ENCODE results near the gene ZDBF2. TPM values are rescaled to one million over a fixed set of nuclear protein-coding genes. Genes with fewer than 3 reads are reported as not detected.

Gene ZDBF2
- total RNA-seq, 2 experiments from 2014 or later, result 3.9 to 4.8 TPM

DNA sequence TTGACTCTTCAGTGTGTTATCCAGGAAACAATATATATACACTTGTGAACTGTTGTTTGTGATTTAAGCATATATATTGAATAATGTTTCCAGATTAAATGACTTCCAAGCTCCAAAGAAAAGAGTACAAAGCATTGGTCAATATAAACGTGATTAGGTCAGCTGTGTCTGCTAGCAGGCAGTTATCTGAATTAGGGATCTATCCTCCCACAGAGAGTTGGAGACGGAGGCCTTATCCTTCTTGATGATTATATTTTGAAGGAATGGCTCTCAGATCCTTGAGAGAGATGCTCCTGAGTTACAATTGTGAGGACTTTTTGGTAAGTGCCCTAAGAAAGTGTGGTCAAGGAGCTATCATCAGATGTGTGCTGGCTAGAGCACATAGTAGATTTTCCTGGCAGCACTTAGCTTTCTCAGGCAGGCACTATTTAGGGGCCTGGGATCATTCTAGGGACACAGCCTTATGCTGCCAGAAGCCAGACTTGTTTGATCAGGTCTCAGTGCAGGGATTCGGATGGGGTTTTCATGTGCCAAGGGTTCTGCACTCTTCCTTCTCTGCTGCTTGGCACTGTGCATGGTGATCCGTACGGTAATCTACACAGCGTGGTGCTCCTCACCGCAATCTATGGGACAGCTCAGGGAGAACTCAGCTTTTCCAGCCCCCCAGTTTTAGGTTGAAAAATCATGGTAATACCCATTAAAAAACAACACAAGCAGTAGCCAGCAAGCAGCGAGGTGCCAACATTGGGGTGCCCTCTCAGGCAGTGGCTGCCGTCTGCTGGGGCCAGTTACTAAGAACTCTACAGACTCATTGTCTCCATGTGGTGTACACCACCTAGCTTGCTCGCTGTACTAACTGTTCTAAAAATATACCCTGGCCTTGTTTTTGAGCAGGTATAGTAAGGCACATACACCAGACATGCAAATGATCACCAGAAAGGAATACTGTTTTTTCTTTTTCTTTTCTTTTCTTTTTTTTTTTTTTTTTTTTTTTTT, 8.0 kb upstream of the ZDBF2 start:
- Mint-ChIP-seq H3K9me3 (no peaks in the 10 kb centered on the region), H3K4me1 (ENCODE audit: low read depth) (peaks cover 8% of the 10 kb centered on the region), H3K27me3 (ENCODE audit: low read depth) (peaks cover 57% of the 10 kb centered on the region), H3K36me3 (ENCODE audit: low read depth) (no peaks in the 10 kb centered on the region), H3K4me3 (no peak overlapping the region), H3K27ac (no peak overlapping the region)
- DNase-seq, result no peak
- intact Hi-C loops (cut with micrococcal nuclease), result no loop called here
- CTCF ChIA-PET, result interaction anchor here (0.9 kb wide), 1 partner anchor 126 kb away, joined by 4 read pairs; no protein-coding TSS in a partner anchor

DNA sequence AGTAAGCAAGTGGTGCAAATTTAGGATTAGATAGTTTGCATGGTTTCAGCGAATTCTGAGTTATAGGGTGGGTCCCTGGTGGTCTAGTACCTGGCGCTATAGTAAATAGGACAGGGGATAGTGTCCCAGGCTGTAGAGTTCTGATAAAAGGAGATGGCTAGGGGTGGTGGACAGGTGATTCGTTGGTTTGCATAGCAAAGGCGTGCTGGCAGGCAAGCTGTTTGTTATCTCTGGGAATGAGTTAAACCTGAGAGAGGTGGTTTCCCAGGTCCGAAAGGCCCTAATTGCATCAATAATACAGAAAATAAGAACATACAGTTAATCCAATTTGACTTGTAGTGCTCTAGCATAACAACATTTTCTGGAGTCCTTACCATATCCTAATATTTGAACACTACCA, 6.9 kb upstream of the ZDBF2 start:
- intact Hi-C loops (cut with micrococcal nuclease), result no loop called here
- peaks cover 55% of the 10 kb centered on the region for H3K27me3 Mint-ChIP-seq (ENCODE audit: low read depth)
- no peaks in the 10 kb centered on the region for H3K9me3 Mint-ChIP-seq
- peaks cover 8% of the 10 kb centered on the region for H3K4me1 Mint-ChIP-seq (ENCODE audit: low read depth)
- no peak overlapping the region for H3K4me3 Mint-ChIP-seq
- no peak overlapping the region for H3K27ac Mint-ChIP-seq
- no peaks in the 10 kb centered on the region for H3K36me3 Mint-ChIP-seq (ENCODE audit: low read depth)
- CTCF ChIA-PET, result interaction anchor here (0.7 kb wide), 1 partner anchor 66 kb away, joined by 3 read pairs; no protein-coding TSS in a partner anchor
- no peak for DNase-seq

- CTCF ChIA-PET, result interaction anchor here (0.7 kb wide), 1 partner anchor 18 kb away, joined by 3 read pairs; no protein-coding TSS in a partner anchor
- Mint-ChIP-seq H3K4me3 (no peak overlapping the region), H3K27ac (no peak overlapping the region), H3K4me1 (ENCODE audit: low read depth) (peaks cover 8% of the 10 kb centered on the region), H3K27me3 (ENCODE audit: low read depth) (peaks cover 51% of the 10 kb centered on the region), H3K9me3 (no peaks in the 10 kb centered on the region), H3K36me3 (ENCODE audit: low read depth) (no peaks in the 10 kb centered on the region)
- intact Hi-C loops (cut with micrococcal nuclease), result loop anchor here (10.0 kb wide), 2 partner anchors 236 to 494 kb away; partner anchors contain the start of genes FASTKD2 and MDH1B
- no peak for DNase-seq
These were observed 3.4 kb upstream of the ZDBF2 start for GRCh38 chr2:206271065-206271464.

GRCh38 chr2:206273905-206274304, 558 bp upstream of the ZDBF2 start:
- H3K9me3 Mint-ChIP-seq, result no peaks in the 10 kb centered on the region
- H3K36me3 Mint-ChIP-seq (ENCODE audit: low read depth), result no peaks in the 10 kb centered on the region
- H3K4me3 Mint-ChIP-seq, result peak overlapping the region; percentile 78
- intact Hi-C loops (cut with micrococcal nuclease), result loop anchor here (2.0 to 10.0 kb wide), 4 partner anchors 115 to 491 kb away; partner anchors contain the start of genes ADAM23, EEF1B2, FASTKD2 and MDH1B
- H3K4me1 Mint-ChIP-seq (ENCODE audit: low read depth), result peaks cover 11% of the 10 kb centered on the region
- CTCF ChIA-PET, result no interaction called here
- no peak for DNase-seq
- H3K27ac Mint-ChIP-seq, result no peak overlapping the region
- peaks cover 38% of the 10 kb centered on the region for H3K27me3 Mint-ChIP-seq (ENCODE audit: low read depth)

DNA sequence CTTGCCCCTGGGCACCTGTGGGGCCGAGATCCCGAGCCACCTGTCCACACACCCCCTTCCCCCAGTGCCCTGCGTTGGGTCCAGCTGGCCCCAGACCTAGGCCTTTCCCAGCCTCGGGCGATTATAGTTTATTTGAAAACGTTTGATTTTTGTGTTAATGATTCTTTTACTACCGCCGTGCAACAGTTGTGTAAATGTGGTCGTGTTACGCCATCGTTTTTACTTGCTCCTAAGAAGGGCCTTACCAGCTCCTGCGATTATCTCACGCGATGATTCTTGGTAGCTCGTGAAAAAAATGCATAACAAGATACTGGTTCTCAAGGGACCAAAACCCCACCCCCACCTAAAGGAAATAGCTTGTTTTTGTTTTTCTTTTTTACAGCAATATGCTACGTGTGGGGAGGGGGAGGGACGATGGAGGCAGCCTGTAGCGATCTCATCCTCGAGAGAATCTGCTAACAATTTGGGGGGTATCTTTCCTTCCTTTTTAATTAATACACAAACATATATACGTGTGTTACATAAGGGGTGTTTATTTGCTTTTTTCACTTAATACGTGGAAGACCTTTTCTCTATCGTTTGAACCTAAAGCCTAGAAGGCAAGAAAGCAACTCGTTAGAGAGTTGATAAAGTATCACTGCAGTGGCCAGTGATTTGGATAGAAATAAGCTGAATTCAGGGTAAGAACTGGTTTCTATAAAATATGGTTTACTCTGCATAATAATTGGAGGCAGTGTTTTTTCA, 1.0 kb downstream of the ZDBF2 start:
- Mint-ChIP-seq H3K27me3 (ENCODE audit: low read depth) (peaks cover 36% of the 10 kb centered on the region), H3K4me1 (ENCODE audit: low read depth) (peaks cover 11% of the 10 kb centered on the region), H3K4me3 (peak overlapping the region; percentile 82), H3K36me3 (ENCODE audit: low read depth) (no peaks in the 10 kb centered on the region), H3K9me3 (no peaks in the 10 kb centered on the region), H3K27ac (peak overlapping the region; percentile 63)
- peak; percentile 21 for DNase-seq
- CTCF ChIA-PET, result no interaction called here
- intact Hi-C loops (cut with micrococcal nuclease), result loop anchor here (2.0 to 10.0 kb wide), 4 partner anchors 117 to 489 kb away; partner anchors contain the start of genes ADAM23, EEF1B2, FASTKD2 and MDH1B

- Mint-ChIP-seq H3K4me1 (ENCODE audit: low read depth) (peaks cover 11% of the 10 kb centered on the region), H3K4me3 (peak overlapping the region; percentile 82), H3K27ac (no peak overlapping the region), H3K36me3 (ENCODE audit: low read depth) (no peaks in the 10 kb centered on the region), H3K9me3 (no peaks in the 10 kb centered on the region), H3K27me3 (ENCODE audit: low read depth) (peaks cover 34% of the 10 kb centered on the region)
- no peak for DNase-seq
- CTCF ChIA-PET, result no interaction called here
- intact Hi-C loops (cut with micrococcal nuclease), result loop anchor here (10.0 kb wide), 2 partner anchors 242 to 488 kb away; partner anchors contain the start of genes FASTKD2 and MDH1B
These were observed 1.9 kb downstream of the ZDBF2 start for GRCh38 chr2:206276169-206276942.

- intact Hi-C loops (cut with micrococcal nuclease), result loop anchor here (10.0 kb wide), 2 partner anchors 243 to 487 kb away; partner anchors contain the start of genes FASTKD2 and MDH1B
- peaks cover 5% of the 10 kb centered on the region for H3K36me3 Mint-ChIP-seq (ENCODE audit: low read depth)
These were observed 3.0 kb downstream of the ZDBF2 start for GRCh38 chr2:206277503-206277902.

DNA sequence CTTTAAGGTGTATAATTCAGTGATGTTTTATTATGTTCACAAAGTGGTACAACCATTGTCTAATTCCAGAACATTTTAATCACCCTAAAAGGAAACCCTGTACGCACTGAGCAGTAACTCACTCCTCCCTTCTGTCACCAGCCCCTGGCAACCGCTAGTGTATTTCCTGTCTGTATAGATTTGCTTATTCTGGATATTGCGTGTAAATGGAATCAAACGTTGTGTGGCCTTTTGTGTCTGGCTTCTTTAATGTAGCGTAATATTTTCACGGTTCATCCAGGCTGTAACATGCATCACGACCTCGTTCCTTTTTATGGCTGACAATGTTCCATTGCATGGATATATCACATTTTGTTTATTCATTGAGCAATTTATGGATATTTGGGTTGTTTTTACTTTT, 8.3 kb downstream of the ZDBF2 start:
- CTCF ChIA-PET, result no interaction called here
- intact Hi-C loops (cut with micrococcal nuclease), result no loop called here
- DNase-seq, result no peak
- peaks cover 5% of the 10 kb centered on the region for H3K27me3 Mint-ChIP-seq (ENCODE audit: low read depth)
- no peak overlapping the region for H3K4me3 Mint-ChIP-seq
- peaks cover 13% of the 10 kb centered on the region for H3K9me3 Mint-ChIP-seq
- no peaks in the 10 kb centered on the region for H3K4me1 Mint-ChIP-seq (ENCODE audit: low read depth)
- no peak overlapping the region for H3K27ac Mint-ChIP-seq
- peaks cover 35% of the 10 kb centered on the region for H3K36me3 Mint-ChIP-seq (ENCODE audit: low read depth)

More at GRCh38 chr2:206277503-206277902, 3.0 kb downstream of the ZDBF2 start:
- Mint-ChIP-seq H3K27me3 (ENCODE audit: low read depth) (peaks cover 31% of the 10 kb centered on the region), H3K27ac (no peak overlapping the region), H3K4me1 (ENCODE audit: low read depth) (peaks cover 11% of the 10 kb centered on the region), H3K9me3 (no peaks in the 10 kb centered on the region), H3K4me3 (no peak overlapping the region)
- CTCF ChIA-PET, result no interaction called here
- DNase-seq, result no peak

- peaks cover 60% of the 10 kb centered on the region for H3K36me3 Mint-ChIP-seq (ENCODE audit: low read depth)
- no peak overlapping the region for H3K27ac Mint-ChIP-seq
- DNase-seq, result no peak
- H3K4me3 Mint-ChIP-seq, result no peak overlapping the region
- intact Hi-C loops (cut with micrococcal nuclease), result no loop called here
- CTCF ChIA-PET, result no interaction called here
- H3K4me1 Mint-ChIP-seq (ENCODE audit: low read depth), result no peaks in the 10 kb centered on the region
- H3K27me3 Mint-ChIP-seq (ENCODE audit: low read depth), result peaks cover 3% of the 10 kb centered on the region
- H3K9me3 Mint-ChIP-seq, result peaks cover 16% of the 10 kb centered on the region
These were observed 12.7 kb downstream of the ZDBF2 start for GRCh38 chr2:206287197-206287596.

DNA sequence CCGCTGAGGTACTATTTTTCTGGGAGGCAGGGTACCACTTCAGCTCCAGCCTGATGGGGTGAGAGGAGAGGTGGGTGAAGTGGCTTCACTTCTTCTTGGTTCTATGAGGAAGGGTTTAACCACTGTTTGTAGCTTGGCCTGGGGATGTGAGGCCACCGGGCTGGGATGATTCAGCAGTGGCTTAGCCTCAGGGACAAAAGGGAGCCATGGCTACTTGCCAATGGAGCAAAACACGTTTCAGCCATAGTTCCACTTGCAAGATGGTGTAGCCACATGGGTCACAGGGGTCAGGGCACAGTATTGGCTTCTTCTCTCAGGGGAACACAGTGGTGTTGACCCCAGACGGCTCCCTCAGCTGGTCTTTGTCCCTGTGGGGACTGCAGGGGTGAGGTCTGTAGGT, 14.9 kb downstream of the ZDBF2 start:
- Mint-ChIP-seq H3K4me3 (no peak overlapping the region), H3K9me3 (peaks cover 16% of the 10 kb centered on the region), H3K36me3 (ENCODE audit: low read depth) (peaks cover 56% of the 10 kb centered on the region), H3K27ac (no peak overlapping the region), H3K27me3 (ENCODE audit: low read depth) (no peaks in the 10 kb centered on the region), H3K4me1 (ENCODE audit: low read depth) (no peaks in the 10 kb centered on the region)
- intact Hi-C loops (cut with micrococcal nuclease), result no loop called here
- DNase-seq, result no peak
- CTCF ChIA-PET, result no interaction called here

DNA sequence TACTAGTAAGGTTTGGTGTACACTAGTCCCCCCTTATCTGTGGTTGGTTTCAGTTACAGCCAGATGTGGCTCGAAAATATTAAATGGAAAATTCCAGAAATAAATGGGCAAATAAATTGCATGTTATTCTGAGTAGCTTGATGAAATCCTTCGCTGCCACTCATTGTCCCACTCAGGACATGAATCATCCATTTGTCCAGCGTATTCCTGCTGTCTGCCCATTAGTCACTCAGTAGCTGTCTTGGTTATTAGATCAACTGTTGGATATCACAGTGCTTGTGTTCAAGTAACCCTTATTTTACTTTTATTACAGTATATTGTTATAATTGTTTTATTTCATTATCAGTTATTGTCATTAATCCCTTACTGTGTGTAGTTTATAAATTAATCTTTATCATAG, 21.7 kb downstream of the ZDBF2 start:
- H3K4me3 Mint-ChIP-seq, result no peak overlapping the region
- DNase-seq, result no peak
- no peaks in the 10 kb centered on the region for H3K27me3 Mint-ChIP-seq (ENCODE audit: low read depth)
- CTCF ChIA-PET, result no interaction called here
- peaks cover 20% of the 10 kb centered on the region for H3K36me3 Mint-ChIP-seq (ENCODE audit: low read depth)
- H3K27ac Mint-ChIP-seq, result no peak overlapping the region
- intact Hi-C loops (cut with micrococcal nuclease), result loop anchor here (10.0 kb wide), 1 partner anchor 841 kb away; no protein-coding TSS in a partner anchor
- peaks cover 4% of the 10 kb centered on the region for H3K9me3 Mint-ChIP-seq
- no peaks in the 10 kb centered on the region for H3K4me1 Mint-ChIP-seq (ENCODE audit: low read depth)

Data from activated naive CD4-positive, alpha-beta T cell treated with anti-CD3 and anti-CD28 coated beads for 36 hours (primary cell).